HL-60 (cell line): ENCODE data around the gene SLC10A1.

ENCODE experiments used
- DNase-seq, 2 experiments: peaks; one replicate each; pipeline ENCODE4 v3.0.0-alpha.2; 2010 to 2020; ENCODE audit warnings: low read depth in 1 of 2, low spot score in 1 of 2
- H3K27ac ChIP-seq: fragments of 250-450 bp; sonication (Bioruptor Pico); replicated peaks from 2 replicates; pipeline ENCODE4 v1.5.1; 2020; ENCODE audit warnings: mild to moderate bottlenecking, moderate library complexity
- H3K27me3 ChIP-seq: fragments of 250-450 bp; sonication (Bioruptor Pico); 2 replicates; pipeline ENCODE4 v1.5.1; 2021; ENCODE audit warnings: mild to moderate bottlenecking, moderate library complexity; ENCODE audit not compliant: insufficient read depth, poor library complexity, severe bottlenecking
- H3K4me3 ChIP-seq: replicated peaks from 2 replicates; pipeline ENCODE4 v1.5.1; 2011; ENCODE audit warnings: mild to moderate bottlenecking, control low read depth, low read length; ENCODE audit not compliant: insufficient read depth
- CTCF ChIP-seq: IDR thresholded peaks from one replicate; pipeline ENCODE4 v1.5.1; 2011; ENCODE audit warnings: low read length, control low read depth, inconsistent platforms; ENCODE audit not compliant: insufficient read depth
- GABPA ChIP-seq: IDR thresholded peaks from 2 replicates; pipeline ENCODE4 v1.6.1; 2012; ENCODE audit warnings: low read depth
- POLR2AphosphoS5 ChIP-seq: IDR thresholded peaks from 2 replicates; pipeline ENCODE4 v1.6.1; 2012; ENCODE audit warnings: low read depth
- REST ChIP-seq: IDR thresholded peaks from 2 replicates; pipeline ENCODE4 v1.6.1; 2012; ENCODE audit warnings: low read depth; ENCODE audit not compliant: insufficient replicate concordance
- SPI1 ChIP-seq: IDR thresholded peaks from 2 replicates; pipeline ENCODE4 v1.6.1; 2012; ENCODE audit warnings: low read depth, mild to moderate bottlenecking, borderline replicate concordance

Gene SLC10A1

GRCh38 chr14:69755784-69756183, 41.3 kb downstream of the SLC10A1 start:
- no peak for DNase-seq

GRCh38 chr14:69755296-69755695, 41.7 kb downstream of the SLC10A1 start:
- peak; percentile 54; the same call in 1 of the 2 replicates for TF ChIP-seq SPI1
- no peak for TF ChIP-seq POLR2AphosphoS5
- H3K4me3 ChIP-seq = no peak overlapping the region
- no peak for DNase-seq
- no peaks in the 10 kb centered on the region for H3K27me3 ChIP-seq
- H3K27ac ChIP-seq = no peak overlapping the region

More at GRCh38 chr14:69755784-69756183, 41.3 kb downstream of the SLC10A1 start:
- Histone ChIP-seq H3K27ac (no peak overlapping the region), H3K4me3 (no peak overlapping the region), H3K27me3 (no peaks in the 10 kb centered on the region)
- no peak for TF ChIP-seq CTCF
- TF ChIP-seq POLR2AphosphoS5 = no peak
- no peak for TF ChIP-seq GABPA
- no peak for TF ChIP-seq SPI1
- TF ChIP-seq REST = no peak

GRCh38 chr14:69754487-69754886, 42.6 kb downstream of the SLC10A1 start:
- Histone ChIP-seq H3K27ac (no peak overlapping the region), H3K4me3 (no peak overlapping the region), H3K27me3 (no peaks in the 10 kb centered on the region)
- TF ChIP-seq SPI1 (no peak), GABPA (no peak), POLR2AphosphoS5 (no peak), CTCF (no peak), REST (no peak)
- DNase-seq = no peak

- Histone ChIP-seq H3K4me3 (no peak overlapping the region), H3K27ac (no peak overlapping the region), H3K27me3 (no peaks in the 10 kb centered on the region)
- no peak for TF ChIP-seq REST
- TF ChIP-seq SPI1 = no peak
- TF ChIP-seq GABPA = no peak
- TF ChIP-seq CTCF = no peak
- TF ChIP-seq POLR2AphosphoS5 = no peak
- DNase-seq = no peak
Observed at GRCh38 chr14:69753860-69754259, 43.2 kb downstream of the SLC10A1 start.
